ENCODE data around the gene DIO3. TPM values are rescaled to one million over a fixed set of nuclear protein-coding genes. Genes with fewer than 3 reads are reported as not detected.

The DIO3 gene
- total RNA-seq, 1 donor from 2014 or later, result 0.51 TPM

DNA sequence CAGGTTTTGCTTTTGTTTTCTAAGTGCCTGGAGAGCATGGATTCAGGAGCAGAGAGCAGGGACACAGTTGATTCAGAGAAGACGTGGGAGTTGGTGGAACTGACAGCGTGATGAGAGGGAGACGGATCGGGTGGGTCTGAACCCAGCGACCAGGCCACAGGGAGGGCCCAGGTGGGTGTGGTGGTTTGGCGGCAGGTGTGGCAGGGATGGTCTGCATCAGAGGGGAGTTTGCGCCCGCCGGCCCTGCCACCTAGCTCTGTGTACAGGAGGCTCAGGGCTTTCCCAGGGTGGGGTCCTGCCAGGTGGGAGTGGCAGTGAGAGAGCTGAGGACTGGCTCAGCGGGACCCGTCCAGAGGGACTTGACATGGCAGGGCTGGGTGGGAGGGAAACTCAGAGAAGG, 33.3 kb upstream of the DIO3 start:
- no peak overlapping the region for H3K4me3 Mint-ChIP-seq
- H3K27ac Mint-ChIP-seq (ENCODE audit: unreplicated experiment), result no peak overlapping the region
- peaks cover 3% of the 10 kb centered on the region for H3K9me3 Mint-ChIP-seq
- H3K27me3 Mint-ChIP-seq (ENCODE audit: low read depth), result no peaks in the 10 kb centered on the region
- no peaks in the 10 kb centered on the region for H3K4me1 Mint-ChIP-seq
- DNase-seq (ENCODE audit: low read depth, low spot score), result no peak
- no peaks in the 10 kb centered on the region for H3K36me3 Mint-ChIP-seq (ENCODE audit: low read depth)
- TF ChIP-seq, protein P1, sequence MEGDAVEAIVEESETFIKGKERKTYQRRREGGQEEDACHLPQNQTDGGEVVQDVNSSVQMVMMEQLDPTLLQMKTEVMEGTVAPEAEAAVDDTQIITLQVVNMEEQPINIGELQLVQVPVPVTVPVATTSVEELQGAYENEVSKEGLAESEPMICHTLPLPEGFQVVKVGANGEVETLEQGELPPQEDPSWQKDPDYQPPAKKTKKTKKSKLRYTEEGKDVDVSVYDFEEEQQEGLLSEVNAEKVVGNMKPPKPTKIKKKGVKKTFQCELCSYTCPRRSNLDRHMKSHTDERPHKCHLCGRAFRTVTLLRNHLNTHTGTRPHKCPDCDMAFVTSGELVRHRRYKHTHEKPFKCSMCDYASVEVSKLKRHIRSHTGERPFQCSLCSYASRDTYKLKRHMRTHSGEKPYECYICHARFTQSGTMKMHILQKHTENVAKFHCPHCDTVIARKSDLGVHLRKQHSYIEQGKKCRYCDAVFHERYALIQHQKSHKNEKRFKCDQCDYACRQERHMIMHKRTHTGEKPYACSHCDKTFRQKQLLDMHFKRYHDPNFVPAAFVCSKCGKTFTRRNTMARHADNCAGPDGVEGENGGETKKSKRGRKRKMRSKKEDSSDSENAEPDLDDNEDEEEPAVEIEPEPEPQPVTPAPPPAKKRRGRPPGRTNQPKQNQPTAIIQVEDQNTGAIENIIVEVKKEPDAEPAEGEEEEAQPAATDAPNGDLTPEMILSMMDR (conservative IDR thresholded peaks at IDR 0.05), result no peak

DNA sequence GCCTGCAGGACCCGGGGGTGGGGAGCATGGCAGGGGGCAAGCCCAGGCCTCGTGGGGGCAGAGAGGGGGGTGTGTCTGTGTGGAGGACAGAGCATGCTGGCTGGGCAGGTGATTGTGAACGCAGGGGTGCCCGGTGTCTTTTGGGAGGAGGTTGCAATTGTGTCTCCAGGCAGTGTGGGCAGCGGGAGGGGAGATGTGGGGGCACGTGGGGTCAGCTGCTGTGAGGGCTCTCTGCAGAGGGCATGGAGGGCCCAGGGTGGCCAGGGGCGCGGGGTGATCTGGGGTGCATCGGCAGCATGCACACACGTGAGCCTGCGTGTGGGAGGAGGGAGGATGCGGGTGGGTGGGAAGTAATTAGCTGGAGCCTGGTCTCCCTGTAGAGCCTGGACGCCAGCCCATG, 32.2 kb upstream of the DIO3 start:
- H3K9me3 Mint-ChIP-seq, result no peaks in the 10 kb centered on the region
- no peaks in the 10 kb centered on the region for H3K27me3 Mint-ChIP-seq (ENCODE audit: low read depth)
- TF ChIP-seq, protein P1 (conservative IDR thresholded peaks at IDR 0.05), result no peak
- H3K4me1 Mint-ChIP-seq, result no peaks in the 10 kb centered on the region
- no peak overlapping the region for H3K4me3 Mint-ChIP-seq
- no peak overlapping the region for H3K27ac Mint-ChIP-seq (ENCODE audit: unreplicated experiment)
- no peaks in the 10 kb centered on the region for H3K36me3 Mint-ChIP-seq (ENCODE audit: low read depth)
- DNase-seq (ENCODE audit: low read depth, low spot score), result no peak

DNA sequence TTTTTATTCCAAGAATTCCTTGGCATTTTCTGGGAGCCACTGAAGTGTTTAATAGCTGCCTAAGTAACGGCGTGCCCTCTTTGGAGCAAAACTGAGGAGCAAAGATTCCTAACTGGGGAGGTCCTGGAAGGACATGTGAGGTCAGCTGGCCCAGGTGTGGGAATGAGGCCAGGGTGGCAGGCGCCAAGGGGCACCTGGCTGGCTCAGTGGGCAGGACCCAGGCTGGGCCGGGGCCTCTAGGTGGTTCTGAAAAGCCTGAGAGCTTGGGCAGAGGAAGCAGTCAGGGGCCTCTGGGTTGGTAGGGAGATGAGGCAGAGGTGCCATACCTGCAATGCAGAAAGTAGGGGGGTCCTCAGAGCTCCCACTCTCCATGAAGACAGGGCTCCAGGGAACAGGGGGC, 27.1 kb upstream of the DIO3 start:
- Mint-ChIP-seq H3K27me3 (ENCODE audit: low read depth) (no peaks in the 10 kb centered on the region), H3K4me3 (no peak overlapping the region), H3K4me1 (peaks cover 5% of the 10 kb centered on the region), H3K9me3 (no peaks in the 10 kb centered on the region), H3K27ac (ENCODE audit: unreplicated experiment) (no peak overlapping the region), H3K36me3 (ENCODE audit: low read depth) (no peaks in the 10 kb centered on the region)
- no peak for DNase-seq (ENCODE audit: low read depth, low spot score)
- TF ChIP-seq, protein P1 (conservative IDR thresholded peaks at IDR 0.05), result no peak

DNA sequence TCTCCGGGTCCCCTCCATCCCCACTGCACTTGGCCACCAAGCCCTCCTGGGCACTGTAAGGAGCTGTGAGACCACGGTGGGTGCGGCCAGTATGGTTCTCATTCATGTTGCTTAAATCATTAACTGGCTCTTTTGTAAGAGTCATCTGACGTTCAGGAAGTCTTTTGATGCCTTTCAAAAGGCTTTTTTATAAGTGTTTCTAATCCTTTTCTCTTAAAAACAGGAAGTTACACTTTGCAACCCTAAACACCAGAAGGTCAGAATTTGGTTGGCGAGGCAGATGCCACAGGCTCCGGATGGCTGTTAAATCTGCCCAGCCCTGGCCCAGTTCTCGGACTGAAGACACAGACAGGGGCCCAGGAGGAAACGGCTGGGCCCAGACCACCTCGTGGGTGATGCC, 26.1 kb upstream of the DIO3 start:
- Mint-ChIP-seq H3K27me3 (ENCODE audit: low read depth) (no peaks in the 10 kb centered on the region), H3K36me3 (ENCODE audit: low read depth) (no peaks in the 10 kb centered on the region), H3K27ac (ENCODE audit: unreplicated experiment) (no peak overlapping the region), H3K4me3 (no peak overlapping the region), H3K4me1 (peaks cover 9% of the 10 kb centered on the region), H3K9me3 (no peaks in the 10 kb centered on the region)
- DNase-seq (ENCODE audit: low read depth, low spot score), result no peak
- TF ChIP-seq, protein P1 (conservative IDR thresholded peaks at IDR 0.05), result no peak

DNA sequence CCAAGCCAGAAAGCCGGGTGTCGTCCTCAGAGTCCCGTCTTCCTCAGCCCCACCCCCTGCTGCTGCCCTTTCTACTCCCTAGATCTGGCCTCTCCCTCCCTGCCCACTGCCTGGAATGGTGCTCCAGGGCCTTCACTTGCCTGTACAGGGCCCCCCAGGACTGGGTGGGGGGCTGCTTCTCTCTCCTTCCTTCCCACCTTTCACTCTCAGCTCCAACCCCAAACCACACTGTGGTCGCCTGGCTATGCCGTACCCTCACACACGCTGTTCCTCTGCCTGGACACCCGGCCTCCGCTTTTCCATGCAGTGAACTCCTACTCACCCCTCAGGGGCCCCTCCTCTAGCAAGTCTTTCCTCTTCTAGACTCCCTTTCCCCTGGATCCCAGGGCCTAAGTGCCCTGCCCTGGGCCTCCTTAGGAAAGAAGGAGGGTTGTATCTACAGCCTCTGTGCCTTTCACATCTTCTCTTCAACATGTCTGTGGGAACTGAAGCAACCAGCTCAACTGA, 25.5 kb upstream of the DIO3 start:
- peaks cover 9% of the 10 kb centered on the region for H3K4me1 Mint-ChIP-seq
- no peak overlapping the region for H3K4me3 Mint-ChIP-seq
- no peak for DNase-seq (ENCODE audit: low read depth, low spot score)
- H3K27me3 Mint-ChIP-seq (ENCODE audit: low read depth), result no peaks in the 10 kb centered on the region
- TF ChIP-seq, protein P1 (conservative IDR thresholded peaks at IDR 0.05), result no peak
- no peak overlapping the region for H3K27ac Mint-ChIP-seq (ENCODE audit: unreplicated experiment)
- H3K36me3 Mint-ChIP-seq (ENCODE audit: low read depth), result no peaks in the 10 kb centered on the region
- no peaks in the 10 kb centered on the region for H3K9me3 Mint-ChIP-seq

DNA sequence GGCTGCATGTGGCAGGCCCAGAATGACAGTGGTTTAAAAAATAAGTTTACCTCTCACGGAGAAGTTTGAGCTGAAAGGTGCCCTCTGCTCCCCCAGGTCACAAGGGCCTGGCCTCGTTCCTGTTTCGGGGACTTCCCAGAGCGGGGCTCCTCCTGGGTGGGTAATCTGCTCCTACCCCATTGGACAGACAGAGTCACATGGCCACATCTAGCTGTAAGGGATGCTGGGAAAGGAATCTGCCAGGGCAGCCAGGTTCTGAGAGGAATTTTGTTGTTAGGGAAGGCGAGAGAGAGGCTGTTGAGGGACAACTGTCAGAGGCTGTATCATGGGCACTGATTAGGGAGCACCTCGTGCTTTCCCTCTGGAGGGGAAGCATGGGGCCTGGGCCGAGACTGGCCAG, 24.0 kb upstream of the DIO3 start:
- TF ChIP-seq, protein P1 (conservative IDR thresholded peaks at IDR 0.05), result no peak
- DNase-seq (ENCODE audit: low read depth, low spot score), result no peak
- H3K27ac Mint-ChIP-seq (ENCODE audit: unreplicated experiment), result peak overlapping the region; percentile 92
- H3K4me3 Mint-ChIP-seq, result no peak overlapping the region
- H3K9me3 Mint-ChIP-seq, result no peaks in the 10 kb centered on the region
- peaks cover 9% of the 10 kb centered on the region for H3K4me1 Mint-ChIP-seq
- no peaks in the 10 kb centered on the region for H3K27me3 Mint-ChIP-seq (ENCODE audit: low read depth)
- no peaks in the 10 kb centered on the region for H3K36me3 Mint-ChIP-seq (ENCODE audit: low read depth)

All from neural crest cell (in vitro differentiated cells).